ENCODE results near the gene CACNA1A. TPM values are rescaled to one million over a fixed set of nuclear protein-coding genes. Genes with fewer than 3 reads are reported as not detected.

The CACNA1A gene
- 0.27 TPM in 1 of 2 replicates, not detected in the other for total RNA-seq

GRCh38 chr19:13506471-13506820, at the start of gene CACNA1A:
Gene CACNA1A, minus strand, starts transcription at chr19:13506479. Its CDS starts 255 bp downstream, at chr19:13506224.

Measured in hair follicular keratinocyte (primary cell).